ENCODE measurements around the gene TSPAN9. TPM values are rescaled to one million over a fixed set of nuclear protein-coding genes. Genes with fewer than 3 reads are reported as not detected.

Gene TSPAN9
- total and polyA plus RNA-seq, 2 of the 4 experiments (the other 2 are of a cell fraction) = 17.7 to 39.1 TPM

GRCh38 chr12:3110578-3110977, 33.4 kb downstream of the TSPAN9 start:
- intact Hi-C loops (cut with micrococcal nuclease) = no loop called here
- H3K4me3 ChIP-seq (ENCODE audit: insufficient read depth, low read depth, low read length) = no peak overlapping the region
- H4K8ac ChIP-seq (ENCODE audit: low read depth in 2 of 2, low read length in 2 of 2) = no peak overlapping the region
- no peaks in the 10 kb centered on the region for H3K9me3 ChIP-seq (ENCODE audit: control insufficient read depth, insufficient read depth, low read length)
- ChIA-PET POLR2A (ENCODE audit: unreplicated experiment) (no interaction called here), CTCF (no interaction called here)
- H4K20me1 ChIP-seq (ENCODE audit: insufficient read depth, low read length) = peaks cover 9% of the 10 kb centered on the region; the same call in 1 of the 2 replicates
- no peaks in the 10 kb centered on the region for H3K27me3 ChIP-seq (ENCODE audit: control insufficient read depth, insufficient read depth, low read length)
- H3K9me1 ChIP-seq (ENCODE audit: insufficient read depth, low read length) = peaks cover 5% of the 10 kb centered on the region
- H3K79me1 ChIP-seq (ENCODE audit: low read depth in 1 of 2, low read length in 2 of 2) = peaks cover 5 to 37% of the 10 kb centered on the region in 2 experiments
- no peak overlapping the region for H3K9ac ChIP-seq (ENCODE audit: low read depth, low read length)
- peak overlapping the region; percentile 20 for H3K4me2 ChIP-seq (ENCODE audit: low read depth, low read length)
- H2AK9ac ChIP-seq (replicated peaks; ENCODE audit: low read depth, low read length, poor library complexity) = no peak overlapping the region
- no peak overlapping the region for H4K5ac ChIP-seq (ENCODE audit: low read depth, low read length)
- H2BK5ac ChIP-seq (ENCODE audit: low read depth, low read length, poor library complexity, severe bottlenecking) = no peak overlapping the region
- H3K4me1 ChIP-seq (ENCODE audit: control insufficient read depth, insufficient read depth, low read length) = peaks cover 11% of the 10 kb centered on the region; the same call in 1 of the 2 replicates
- no peak overlapping the region for H2BK120ac ChIP-seq (ENCODE audit: low read depth, low read length)
- BruUV-seq (replicated peaks) = no TSS peak
- ATAC-seq (ENCODE audit: low read depth) (peak; percentile 44), DNase-seq (peak; percentile 8)
- no peak overlapping the region for H2AFZ ChIP-seq (replicated peaks; ENCODE audit: low read length, poor library complexity)
- no peak overlapping the region for H2BK20ac ChIP-seq (ENCODE audit: low read depth, low read length)
- H4K91ac ChIP-seq (ENCODE audit: insufficient read depth, low read depth, low read length) = no peak overlapping the region
- no peak overlapping the region for H2AK5ac ChIP-seq (ENCODE audit: low read depth, low read length)
- peak overlapping the region; percentile 5 for H3K14ac ChIP-seq (replicated peaks; ENCODE audit: low read depth, low read length)
- in situ Hi-C loops (cut with MboI; ENCODE audit: low sequenced_read_pairs) = no loop called here
- TF ChIP-seq SMC3 (IDR thresholded peaks at IDR 0.05; ENCODE audit: low read depth, low read length) = no peak
- TF ChIP-seq CHD1 (IDR thresholded peaks at IDR 0.05; ENCODE audit: low read depth, low read length) = no peak
- no peak for TF ChIP-seq MAFK (IDR thresholded peaks at IDR 0.05; ENCODE audit: low read depth, low read length)
- no peak for TF ChIP-seq FOS (IDR thresholded peaks at IDR 0.05; ENCODE audit: low read depth, low read length)
- TF ChIP-seq MXI1 (IDR thresholded peaks at IDR 0.05; ENCODE audit: borderline replicate concordance, low read depth, low read length) = no peak
- TF ChIP-seq RFX5 (IDR thresholded peaks at IDR 0.05; ENCODE audit: low read depth, low read length) = no peak
- H3K27ac ChIP-seq (ENCODE audit: insufficient read depth, low read length) = no peak overlapping the region
- WGBS, 2 experiments (ENCODE audit: extremely low coverage in 2 of 2, insufficient read length in 1 of 2) = 50% methylated on average over 1 of the region's 2 CpGs; no CpG with 5 or more reads in 1 of the 2 experiments
- H3K23ac ChIP-seq (ENCODE audit: low read depth, low read length) = peak overlapping the region; percentile 38; the same call in 1 of the 2 replicates
- H3K18ac ChIP-seq (ENCODE audit: low read depth, low read length) = no peak overlapping the region
- no peak overlapping the region for H2BK15ac ChIP-seq (ENCODE audit: low read depth, low read length)
- dilution Hi-C loops (cut with HindIII; ENCODE audit: low sequenced_read_pairs, unreplicated experiment) = no loop called here
- H3K4ac ChIP-seq (ENCODE audit: low read depth, low read length) = no peak overlapping the region; the same call in 1 of the 2 replicates
- no peak overlapping the region for H3K56ac ChIP-seq (ENCODE audit: extremely low read depth, insufficient read depth, low read length)
- H3K36me3 ChIP-seq (ENCODE audit: control insufficient read depth, insufficient read depth, low read length) = 0 out of 2 replicates have a peak, but pooled peaks cover 2% of the 10 kb centered on the region
